Liver (tissue), 9 donors: ENCODE data around the gene TSEN2. TPM values are rescaled to one million over a fixed set of nuclear protein-coding genes. Genes with fewer than 3 reads are reported as not detected.

ENCODE experiments used
- DNase-seq: peaks from one replicate; pipeline ENCODE4 v3.0.0-alpha.2; 2017; ENCODE audit warnings: low spot score
- H3K27ac ChIP-seq, 2 donors: one replicate each; pipeline ENCODE4 v1.7.0; 2013; ENCODE audit warnings: inconsistent platforms in 2 of 2, low read length in 2 of 2, control low read depth in 1 of 2, low read depth in 1 of 2, mild to moderate bottlenecking in 1 of 2
- H3K27me3 ChIP-seq, 4 donors: one replicate each; pipeline versions ENCODE4 v1.6.1 to v1.7.0; 2013; ENCODE audit warnings: low read length in 3 of 4, inconsistent platforms in 1 of 4, mild to moderate bottlenecking in 1 of 4, moderate library complexity in 1 of 4; ENCODE audit not compliant: control insufficient read depth in 4 of 4, insufficient read depth in 4 of 4
- H3K36me3 ChIP-seq, 4 donors: one replicate each; pipeline versions ENCODE4 v1.6.1 to v1.7.0; 2013; ENCODE audit warnings: low read length in 3 of 4, mild to moderate bottlenecking in 3 of 4, low read depth in 1 of 4, moderate library complexity in 1 of 4; ENCODE audit not compliant: control insufficient read depth in 4 of 4, insufficient read depth in 3 of 4
- H3K4me1 ChIP-seq, 4 donors: one replicate each; pipeline versions ENCODE4 v1.6.1 to v1.7.0; 2013; ENCODE audit warnings: low read length in 3 of 4, mild to moderate bottlenecking in 3 of 4, moderate library complexity in 1 of 4; ENCODE audit not compliant: control insufficient read depth in 4 of 4, insufficient read depth in 4 of 4
- H3K4me3 ChIP-seq, 3 donors: one replicate each; pipeline versions ENCODE4 v1.6.1 to v1.7.0; 2013; ENCODE audit warnings: low read length in 3 of 3, control low read depth in 1 of 3, low read depth in 1 of 3, mild to moderate bottlenecking in 1 of 3
- H3K9ac ChIP-seq, 2 donors: one replicate each; pipeline ENCODE4 v1.7.0; 2013; ENCODE audit warnings: low read length in 2 of 2, mild to moderate bottlenecking in 2 of 2, moderate library complexity in 2 of 2, control low read depth in 1 of 2, low read depth in 1 of 2
- H3K9me3 ChIP-seq, 4 donors: one replicate each; pipeline versions ENCODE4 v1.6.1 to v1.7.0; 2013; ENCODE audit warnings: low read length in 3 of 4; ENCODE audit not compliant: control insufficient read depth in 4 of 4
- ATF3 ChIP-seq: IDR thresholded peaks from 2 replicates; pipeline ENCODE4 v1.6.1; 2016; ENCODE audit warnings: antibody characterized with exemption
- CTCF ChIP-seq: fragments of 150-350 bp; IDR thresholded peaks from 2 replicates; pipeline ENCODE4 v1.5.1; 2017; ENCODE audit warnings: improper control_type of control experiment, low read depth, low read length; ENCODE audit not compliant: missing input control
- EGR1 ChIP-seq, 2 donors: IDR thresholded peaks; 2 replicates each; pipeline ENCODE4 v1.6.1; 2016 to 2018; ENCODE audit warnings: antibody characterized with exemption in 2 of 2, low read depth in 2 of 2
- FOXA1 ChIP-seq: IDR thresholded peaks from 2 replicates; pipeline ENCODE4 v1.6.1; 2016; ENCODE audit warnings: antibody characterized with exemption
- FOXA2 ChIP-seq: IDR thresholded peaks from 2 replicates; pipeline ENCODE4 v1.6.1; 2016; ENCODE audit warnings: antibody characterized with exemption
- GABPA ChIP-seq, 2 donors: IDR thresholded peaks in 1 of 2; conservative IDR thresholded peaks in 1 of 2; 2 replicates each; pipeline ENCODE4 v1.6.1; 2016; ENCODE audit warnings: antibody characterized with exemption in 2 of 2, mild to moderate bottlenecking in 1 of 2, moderate library complexity in 1 of 2
- HNF4A ChIP-seq, 2 donors: conservative IDR thresholded peaks; 2 replicates each; pipeline ENCODE4 v1.6.1; 2016; ENCODE audit warnings: antibody characterized with exemption in 2 of 2, mild to moderate bottlenecking in 2 of 2
- HNF4G ChIP-seq: IDR thresholded peaks from 2 replicates; pipeline ENCODE4 v1.6.1; 2016; ENCODE audit warnings: antibody characterized with exemption
- JUND ChIP-seq, 2 donors: IDR thresholded peaks; 2 replicates each; pipeline ENCODE4 v1.6.1; 2016; ENCODE audit warnings: antibody characterized with exemption in 2 of 2
- MAX ChIP-seq: IDR thresholded peaks from 2 replicates; pipeline ENCODE4 v1.6.1; 2016; ENCODE audit warnings: antibody characterized with exemption
- NR2F2 ChIP-seq: IDR thresholded peaks from 2 replicates; pipeline ENCODE4 v1.6.1; 2016; ENCODE audit warnings: antibody characterized with exemption
- RAD21 ChIP-seq, 2 donors: IDR thresholded peaks; 2 replicates each; pipeline ENCODE4 v1.6.1; 2016; ENCODE audit warnings: antibody characterized with exemption in 2 of 2, mild to moderate bottlenecking in 2 of 2
- REST ChIP-seq: IDR thresholded peaks from 2 replicates; pipeline ENCODE4 v1.6.1; 2016; ENCODE audit warnings: antibody characterized with exemption, mild to moderate bottlenecking
- RXRA ChIP-seq, 2 donors: IDR thresholded peaks; 2 replicates each; pipeline ENCODE4 v1.6.1; 2017 to 2018; ENCODE audit warnings: antibody characterized with exemption in 2 of 2, mild to moderate bottlenecking in 1 of 2
- SP1 ChIP-seq: IDR thresholded peaks from 2 replicates; pipeline ENCODE4 v1.6.1; 2018; ENCODE audit warnings: antibody characterized with exemption, mild to moderate bottlenecking
- TAF1 ChIP-seq: conservative IDR thresholded peaks from 2 replicates; pipeline ENCODE4 v1.6.1; 2016; ENCODE audit warnings: antibody characterized with exemption, mild to moderate bottlenecking
- YY1 ChIP-seq: IDR thresholded peaks from 2 replicates; pipeline ENCODE4 v1.6.1; 2016; ENCODE audit warnings: antibody characterized with exemption, mild to moderate bottlenecking
- ZBTB33 ChIP-seq: IDR thresholded peaks from 2 replicates; pipeline ENCODE4 v1.6.1; 2016; ENCODE audit warnings: antibody characterized with exemption
- WGBS: extraction: QIAGEN DNeasy Blood & Tissue Kit; methylation state at CpG from one replicate; pipeline ENCODE4 v1.1.7; 2013; 5-methylcytosine and 5-hydroxymethylcytosine counted together
- polyA plus RNA-seq, 2 donors: library from polyadenylated mRNA; stranded (reverse) in 1 of 2; unstranded in 1 of 2; fragments of 200-250 nt in 1 of 2; fragments of >200 nt in 1 of 2; fragmentation: Nextera tagmentation in 1 of 2; extraction: Ambion mirVana in 1 of 2; gene quantifications; one replicate each; pipeline versions ENCODE4 v1.2.1 to v1.2.3, GENCODE V29; 2013 to 2015
- total RNA-seq, 2 donors: library from RNA; depleted of rRNA; stranded (reverse); fragments of >200 nt; gene quantifications; one replicate each; pipeline ENCODE4 v1.2.3, GENCODE V29; 2014
- donor health status: healthy.
- donor health status: healthy.
- donor health status: healthy.
- donor health status: healthy.
- donor health status: healthy.

TSEN2 gene
- total and polyA plus RNA-seq, 4 donors, result 4.1 to 14.1 (median 6.9) TPM

GRCh38 chr3:12437221-12437605 is 47.1 kb upstream of the TSEN2 start:
- no peaks in the 10 kb centered on the region for H3K36me3 ChIP-seq
- no peak overlapping the region for H3K27ac ChIP-seq
- no peaks in the 10 kb centered on the region for H3K27me3 ChIP-seq
- no peaks in the 10 kb centered on the region for H3K9me3 ChIP-seq
- DNase-seq, result no peak
- 97% methylated on average over 6 of the region's 6 CpGs for WGBS
- no peak for TF ChIP-seq CTCF
- TF ChIP-seq YY1, result no peak
- no peak for TF ChIP-seq RXRA (IDR thresholded peaks at IDR 0.05)
- no peak for TF ChIP-seq HNF4A (conservative IDR thresholded peaks at IDR 0.05)
- TF ChIP-seq ZBTB33, result no peak
- no peak for TF ChIP-seq SP1
- no peak for TF ChIP-seq EGR1 (IDR thresholded peaks at IDR 0.05; ENCODE audit: low read depth in 2 of 2)
- no peak for TF ChIP-seq ATF3
- no peak for TF ChIP-seq GABPA (IDR thresholded peaks at IDR 0.05 in 1 of 2, conservative IDR thresholded peaks at IDR 0.05 in 1 of 2)
- no peak for TF ChIP-seq FOXA2
- TF ChIP-seq MAX, result no peak
- TF ChIP-seq HNF4G, result no peak
- H3K4me3 ChIP-seq, result no peak overlapping the region
- no peaks in the 10 kb centered on the region for H3K4me1 ChIP-seq
- no peak overlapping the region for H3K9ac ChIP-seq

- TF ChIP-seq EGR1 (IDR thresholded peaks at IDR 0.05; ENCODE audit: low read depth in 2 of 2), result no peak
- no peak for TF ChIP-seq RXRA (IDR thresholded peaks at IDR 0.05)
- no peak for TF ChIP-seq JUND (IDR thresholded peaks at IDR 0.05)
- no peak for TF ChIP-seq MAX
- TF ChIP-seq NR2F2, result no peak
- TF ChIP-seq HNF4G, result no peak
- no peak for TF ChIP-seq HNF4A (conservative IDR thresholded peaks at IDR 0.05)
- TF ChIP-seq GABPA (IDR thresholded peaks at IDR 0.05 in 1 of 2, conservative IDR thresholded peaks at IDR 0.05 in 1 of 2), result no peak
- no peak for TF ChIP-seq CTCF
- TF ChIP-seq FOXA1, result no peak
- no peak for TF ChIP-seq ATF3
- no peak for TF ChIP-seq RAD21 (IDR thresholded peaks at IDR 0.05)
- TF ChIP-seq FOXA2, result no peak
- TF ChIP-seq SP1, result no peak
- no peak for TF ChIP-seq YY1
- no peak for TF ChIP-seq TAF1
- no peak for TF ChIP-seq ZBTB33
- no peak for TF ChIP-seq REST
- DNase-seq, result no peak
- 96% methylated on average over 13 of the region's 13 CpGs for WGBS
Measured at GRCh38 chr3:12437861-12438260, 46.4 kb upstream of the TSEN2 start.

More at GRCh38 chr3:12437861-12438260, 46.4 kb upstream of the TSEN2 start:
- Histone ChIP-seq H3K4me1 (no peaks in the 10 kb centered on the region), H3K27ac (no peak overlapping the region), H3K36me3 (no peaks in the 10 kb centered on the region), H3K9me3 (no peaks in the 10 kb centered on the region), H3K4me3 (no peak overlapping the region), H3K27me3 (no peaks in the 10 kb centered on the region), H3K9ac (no peak overlapping the region)
